ENCODE data around the gene LHPP. TPM values are rescaled to one million over a fixed set of nuclear protein-coding genes. Genes with fewer than 3 reads are reported as not detected.

The LHPP gene
- total RNA-seq, 1 experiment from 2014 or later: 6.6 TPM

- ChIA-PET CTCF (no interaction called here), POLR2A (ENCODE audit: unreplicated experiment) (no interaction called here)
- no peak overlapping the region for H2AFZ ChIP-seq (ENCODE audit: low read length)
- H3K9me3 ChIP-seq (ENCODE audit: low read length): no peaks in the 10 kb centered on the region
- ATAC-seq: no peak
- intact Hi-C loops (cut with micrococcal nuclease): no loop called here
- no peak overlapping the region for H3K27ac ChIP-seq (ENCODE audit: low read length)
- TF ChIP-seq EZH2 (IDR thresholded peaks at IDR 0.05; ENCODE audit: low read length, unreplicated experiment) (no peak), CTCF (conservative IDR thresholded peaks at IDR 0.05; ENCODE audit: low read depth, low read length) (no peak), EZH2phosphoT487 (IDR thresholded peaks at IDR 0.05; ENCODE audit: borderline replicate concordance, low read length) (no peak)
- no peaks in the 10 kb centered on the region for H3K4me1 ChIP-seq (ENCODE audit: insufficient read depth, low read length)
- H3K9me2 ChIP-seq (replicated peaks; ENCODE audit: low read length): no peaks in the 10 kb centered on the region
- no peak overlapping the region for H3K4me2 ChIP-seq (ENCODE audit: low read length)
- H4K20me1 ChIP-seq (ENCODE audit: low read length): no peaks in the 10 kb centered on the region
- BruUV-seq (replicated peaks): no TSS peak
- no peaks in the 10 kb centered on the region for H3F3A ChIP-seq (ENCODE audit: low read length, unreplicated experiment)
- DNase-seq: no peak
- H3K36me3 ChIP-seq (ENCODE audit: low read depth, low read length): no peaks in the 10 kb centered on the region
- H3K4me3 ChIP-seq (ENCODE audit: low read length): no peak overlapping the region
- H3K79me2 ChIP-seq (ENCODE audit: low read length): no peaks in the 10 kb centered on the region
- H3K27me3 ChIP-seq (ENCODE audit: low read length): no peaks in the 10 kb centered on the region
- H3K9ac ChIP-seq (ENCODE audit: low read length): no peak overlapping the region
Observed at GRCh38 chr10:124598773-124599587, 137.4 kb downstream of the LHPP start.

GRCh38 chr10:124599588-124600050, 138.0 kb downstream of the LHPP start:
- H4K20me1 ChIP-seq (ENCODE audit: low read length): no peaks in the 10 kb centered on the region
- DNase-seq (no peak), ATAC-seq (no peak)
- H3K9me3 ChIP-seq (ENCODE audit: low read length): no peaks in the 10 kb centered on the region
- H3F3A ChIP-seq (ENCODE audit: low read length, unreplicated experiment): no peaks in the 10 kb centered on the region
- no peak overlapping the region for H3K27ac ChIP-seq (ENCODE audit: low read length)
- no peak overlapping the region for H3K4me2 ChIP-seq (ENCODE audit: low read length)
- no TSS peak for BruUV-seq (replicated peaks)
- TF ChIP-seq EZH2phosphoT487 (IDR thresholded peaks at IDR 0.05; ENCODE audit: borderline replicate concordance, low read length) (no peak), CTCF (conservative IDR thresholded peaks at IDR 0.05; ENCODE audit: low read depth, low read length) (no peak), EZH2 (IDR thresholded peaks at IDR 0.05; ENCODE audit: low read length, unreplicated experiment) (no peak)
- POLR2A ChIA-PET (ENCODE audit: unreplicated experiment): no interaction called here
- H3K4me1 ChIP-seq (ENCODE audit: insufficient read depth, low read length): no peaks in the 10 kb centered on the region
- intact Hi-C loops (cut with micrococcal nuclease): no loop called here
- H2AFZ ChIP-seq (ENCODE audit: low read length): no peak overlapping the region
- no peaks in the 10 kb centered on the region for H3K27me3 ChIP-seq (ENCODE audit: low read length)
- no peak overlapping the region for H3K9ac ChIP-seq (ENCODE audit: low read length)
- CTCF ChIA-PET: no interaction called here
- no peaks in the 10 kb centered on the region for H3K9me2 ChIP-seq (replicated peaks; ENCODE audit: low read length)
- H3K79me2 ChIP-seq (ENCODE audit: low read length): no peaks in the 10 kb centered on the region
- H3K36me3 ChIP-seq (ENCODE audit: low read depth, low read length): no peaks in the 10 kb centered on the region
- H3K4me3 ChIP-seq (ENCODE audit: low read length): no peak overlapping the region
